GM12891 (cell line): Measurements from ENCODE around the gene CD177.

Experiments used
- POLR2A ChIP-seq: IDR thresholded peaks from 2 replicates; pipeline ENCODE4 v1.6.1; 2011; ENCODE audit warnings: low read depth, low read length, control low read depth
- POLR2AphosphoS5 ChIP-seq: IDR thresholded peaks from 2 replicates; pipeline ENCODE4 v1.6.1; 2011; ENCODE audit warnings: low read depth, low read length, control low read depth
- POU2F2 ChIP-seq: IDR thresholded peaks from 2 replicates; pipeline ENCODE4 v1.6.1; 2011; ENCODE audit warnings: low read depth, mild to moderate bottlenecking, control low read depth, low read length, moderate library complexity

GRCh38 chr19:43367822-43368221 lies 14.3 kb downstream of the CD177 start:
- TF ChIP-seq POU2F2, result no peak
- no peak for TF ChIP-seq POLR2A
- TF ChIP-seq POLR2AphosphoS5, result no peak
